GM13977 (cell line): ENCODE data around the gene BCORL1.

Source experiments
- DNase-seq: peaks from one replicate; pipeline ENCODE4 v3.0.0; 2012; ENCODE audit warnings: low spot score
- CTCF ChIP-seq: IDR thresholded peaks from 2 replicates; pipeline ENCODE4 v1.5.1; 2012; ENCODE audit warnings: mild to moderate bottlenecking, control low read depth; ENCODE audit not compliant: insufficient read depth; ENCODE audit errors: extremely low read depth, missing control alignments
- in situ Hi-C: fragments of 300-500 bp; cut with MboI; formaldehyde crosslinking; loops from one replicate; pipeline ENCODE4 v1.12.0; 2022; ENCODE audit warnings: low sequenced_read_pairs, low pct_unique_long_range_greater_than_20kb, mixed read lengths, inconsistent platforms; ENCODE audit not compliant: unreplicated experiment

Gene BCORL1

GRCh38 chrX:130049821-130050220 lies 67.4 kb downstream of the BCORL1 start:
- DNase-seq, result no peak
- no peak for TF ChIP-seq CTCF
- in situ Hi-C loops, result loop anchor here (25.0 kb wide), 1 partner anchor 438 kb away; no protein-coding TSS in a partner anchor

DNA sequence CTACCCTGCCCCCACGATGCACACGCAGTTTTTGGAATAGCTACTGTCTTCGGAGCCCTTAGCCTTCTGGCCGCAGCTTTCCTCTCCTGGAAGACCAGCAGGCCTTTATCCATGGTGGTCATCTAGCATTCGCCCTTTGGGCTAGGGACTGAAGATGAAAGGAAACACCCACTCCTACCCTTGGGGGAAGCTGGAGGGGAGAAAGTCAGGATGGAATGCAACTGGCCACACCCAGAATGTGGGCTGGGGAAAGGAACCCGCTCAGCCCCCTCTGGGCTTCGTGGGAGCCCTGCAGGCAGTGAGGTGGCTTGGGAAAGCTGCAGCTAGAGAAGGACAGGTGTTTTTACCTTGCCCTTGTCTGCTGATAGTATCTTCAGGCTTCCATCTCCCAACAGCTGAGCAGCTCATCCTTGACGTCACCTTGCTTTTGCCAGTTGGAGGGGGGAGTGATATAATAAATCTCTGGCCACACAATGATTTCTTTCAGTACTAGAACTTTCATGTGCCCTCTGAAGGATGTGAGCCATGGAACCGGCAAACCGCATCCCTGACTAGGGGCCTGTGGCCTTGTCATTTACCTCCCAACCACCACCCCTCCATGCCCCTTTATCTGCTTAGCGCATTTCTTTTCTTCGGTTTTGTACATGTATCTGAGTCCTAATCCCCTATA lies 68.9 kb downstream of the BCORL1 start:
- DNase-seq, result no peak
- in situ Hi-C loops, result loop anchor here (25.0 kb wide), 1 partner anchor 439 kb away; no protein-coding TSS in a partner anchor
- TF ChIP-seq CTCF, result no peak

- no peak for DNase-seq
- in situ Hi-C loops, result loop anchor here (25.0 kb wide), 1 partner anchor 441 kb away; no protein-coding TSS in a partner anchor
- TF ChIP-seq CTCF, result no peak
Measured at GRCh38 chrX:130053236-130053635, 70.8 kb downstream of the BCORL1 start.

DNA sequence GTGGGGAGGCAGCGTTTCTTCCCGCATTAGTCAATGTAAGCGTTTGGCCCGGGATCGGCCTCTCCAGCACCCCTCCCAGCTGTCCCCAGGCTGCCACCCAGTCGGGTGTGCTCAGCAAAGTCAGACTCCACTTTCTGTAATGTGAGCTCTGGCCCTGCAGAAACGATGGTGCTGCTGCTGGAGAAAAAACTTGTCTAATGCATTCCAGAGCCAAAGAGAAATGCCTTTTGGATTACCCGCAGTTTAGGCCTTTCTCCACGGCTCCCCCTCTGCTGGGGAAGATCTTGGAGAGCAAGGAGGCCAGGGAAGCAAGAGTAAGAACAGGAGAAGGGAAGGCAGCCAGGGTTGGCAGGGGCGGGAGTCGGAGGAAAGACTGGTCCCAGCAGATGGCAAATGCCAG lies 72.7 kb downstream of the BCORL1 start:
- in situ Hi-C loops, result loop anchor here (25.0 kb wide), 1 partner anchor 443 kb away; no protein-coding TSS in a partner anchor
- no peak for DNase-seq
- TF ChIP-seq CTCF, result no peak

- DNase-seq, result no peak
- in situ Hi-C loops, result loop anchor here (25.0 kb wide), 1 partner anchor 444 kb away; no protein-coding TSS in a partner anchor
- TF ChIP-seq CTCF, result no peak
Measured at GRCh38 chrX:130055899-130056298, 73.5 kb downstream of the BCORL1 start.

DNA sequence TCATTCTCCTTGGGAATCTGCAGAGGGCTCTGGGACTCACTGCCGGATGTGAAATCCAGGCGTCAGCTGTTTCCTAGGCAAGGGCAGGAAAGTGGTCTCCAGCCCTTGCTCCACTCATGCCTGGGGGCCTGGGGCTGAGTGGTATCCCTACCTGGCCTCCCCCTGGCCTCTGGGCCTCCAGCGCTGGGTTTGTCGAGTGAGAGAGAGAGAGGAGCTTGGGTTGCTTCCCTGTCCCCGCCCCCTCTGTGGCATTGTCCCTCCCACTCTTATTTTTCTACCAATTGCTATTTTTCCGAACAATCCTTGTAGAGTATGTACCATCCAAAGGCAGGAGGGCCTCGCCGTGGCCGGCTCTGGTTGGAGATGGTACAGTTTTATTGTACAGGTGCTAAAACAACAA lies 74.8 kb downstream of the BCORL1 start:
- in situ Hi-C loops, result loop anchor here (25.0 kb wide), 1 partner anchor 445 kb away; no protein-coding TSS in a partner anchor
- DNase-seq, result no peak
- TF ChIP-seq CTCF, result no peak
